Stimulated activated CD4-positive, alpha-beta T cell treated with anti-CD3 and anti-CD28 coated beads, TNF-alpha, amount 100 ng/mL, for 4 hours (primary cell): ENCODE measurements around the gene TOMM40.
"Not testable (repeated sequence)": the region's sequence is repeated elsewhere in the genome, so short reads cannot be mapped to it uniquely, and the experiment has no call there.

Experiments
- DNase-seq, 3 experiments: peaks; one replicate each; pipeline ENCODE4 v3.0.0-alpha.2; 2020; ENCODE audit warnings: low read depth in 3 of 3

Gene TOMM40

GRCh38 chr19:44891016-44891882 is at the start of gene TOMM40:
TSS of gene TOMM40 (plus strand) at chr19:44891254. CDS start at chr19:44891416, 162 bp downstream.
- peak in 2 of 3 experiments; percentile 96 to 100 for DNase-seq

- no peak for DNase-seq
Measured at GRCh38 chr19:44845286-44845611, 45.8 kb upstream of the TOMM40 start.

GRCh38 chr19:44845612-44846454 is 45.2 kb upstream of the TOMM40 start, which contains the start of gene NECTIN2:
TSS of gene NECTIN2 (plus strand) at chr19:44846297. CDS start at chr19:44846526, 229 bp downstream.
- peak; percentile 69 to 80 (median 69) for DNase-seq

DNA sequence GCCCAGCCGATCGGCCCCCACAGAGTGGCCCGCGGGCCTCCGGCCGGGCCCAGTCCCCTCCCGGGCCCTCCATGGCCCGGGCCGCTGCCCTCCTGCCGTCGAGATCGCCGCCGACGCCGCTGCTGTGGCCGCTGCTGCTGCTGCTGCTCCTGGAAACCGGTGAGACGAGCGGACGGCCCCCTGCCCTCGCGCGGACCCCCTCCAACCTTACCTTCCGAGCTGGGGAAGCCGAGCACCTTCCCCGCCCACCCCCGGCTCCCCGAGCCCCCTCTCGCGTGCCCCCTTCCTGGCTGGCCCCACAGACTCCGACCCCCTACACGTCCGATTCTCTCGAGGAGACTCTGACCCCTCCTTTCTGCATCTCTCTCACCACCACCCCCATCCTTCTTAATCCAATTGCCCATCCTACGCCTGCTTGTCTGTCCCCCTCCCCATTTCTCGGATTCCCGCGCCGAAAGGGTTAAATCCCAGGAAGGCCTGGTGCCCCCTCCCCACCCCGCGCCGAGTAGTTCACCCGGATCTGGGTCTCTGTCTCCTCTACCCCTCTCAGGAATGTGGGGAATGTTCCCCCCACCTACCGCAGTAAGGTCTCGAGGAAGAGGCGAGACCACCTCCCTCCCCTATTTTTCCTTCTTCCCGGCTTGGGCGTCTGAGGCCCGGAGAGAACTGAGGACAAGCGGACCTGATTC is 44.5 kb upstream of the TOMM40 start:
- DNase-seq: no peak

DNA sequence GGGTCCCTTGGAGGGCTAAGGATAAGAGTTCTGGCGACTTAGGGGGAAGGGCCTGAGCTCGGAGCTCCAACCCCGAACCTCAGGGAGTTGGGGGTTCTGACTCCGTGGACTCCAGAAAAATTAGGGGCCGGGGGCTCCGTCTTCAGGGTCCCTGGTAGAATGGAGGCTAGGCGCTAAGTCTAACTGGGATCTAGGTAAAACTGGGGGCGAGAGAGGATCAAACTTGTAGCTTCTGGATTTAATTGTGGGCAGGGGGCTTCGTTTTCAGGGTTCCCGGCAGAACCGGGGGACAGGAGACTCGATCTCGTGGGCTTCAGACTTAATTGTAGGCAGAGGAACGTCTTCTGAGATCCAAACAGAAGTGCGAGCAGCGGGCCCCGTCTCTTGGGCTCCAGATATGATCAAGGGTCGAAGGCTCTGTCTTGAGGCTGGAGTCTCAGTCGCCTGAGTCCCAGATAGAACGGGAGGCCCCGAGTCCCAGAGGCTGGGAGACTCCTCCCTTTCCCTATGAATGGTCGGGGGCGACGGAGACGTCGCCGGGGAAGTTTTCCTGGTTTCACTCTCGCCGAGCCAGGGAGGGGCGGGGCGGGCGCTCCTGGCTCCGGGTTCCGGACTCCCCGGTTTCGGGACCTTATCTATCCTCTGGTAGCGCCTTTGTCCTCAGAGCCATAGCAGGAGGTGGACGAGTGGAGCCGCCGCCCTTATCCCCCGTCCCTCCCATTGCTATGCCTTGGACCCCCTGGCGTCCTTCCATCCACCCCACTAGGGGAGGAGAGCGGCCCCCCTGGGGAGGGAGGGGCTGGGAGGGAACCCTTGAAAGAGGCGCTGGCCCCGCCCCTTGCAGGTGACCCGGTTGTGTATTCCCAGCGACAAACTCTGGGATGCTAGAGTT is 43.7 kb upstream of the TOMM40 start:
- no peak for DNase-seq

DNA sequence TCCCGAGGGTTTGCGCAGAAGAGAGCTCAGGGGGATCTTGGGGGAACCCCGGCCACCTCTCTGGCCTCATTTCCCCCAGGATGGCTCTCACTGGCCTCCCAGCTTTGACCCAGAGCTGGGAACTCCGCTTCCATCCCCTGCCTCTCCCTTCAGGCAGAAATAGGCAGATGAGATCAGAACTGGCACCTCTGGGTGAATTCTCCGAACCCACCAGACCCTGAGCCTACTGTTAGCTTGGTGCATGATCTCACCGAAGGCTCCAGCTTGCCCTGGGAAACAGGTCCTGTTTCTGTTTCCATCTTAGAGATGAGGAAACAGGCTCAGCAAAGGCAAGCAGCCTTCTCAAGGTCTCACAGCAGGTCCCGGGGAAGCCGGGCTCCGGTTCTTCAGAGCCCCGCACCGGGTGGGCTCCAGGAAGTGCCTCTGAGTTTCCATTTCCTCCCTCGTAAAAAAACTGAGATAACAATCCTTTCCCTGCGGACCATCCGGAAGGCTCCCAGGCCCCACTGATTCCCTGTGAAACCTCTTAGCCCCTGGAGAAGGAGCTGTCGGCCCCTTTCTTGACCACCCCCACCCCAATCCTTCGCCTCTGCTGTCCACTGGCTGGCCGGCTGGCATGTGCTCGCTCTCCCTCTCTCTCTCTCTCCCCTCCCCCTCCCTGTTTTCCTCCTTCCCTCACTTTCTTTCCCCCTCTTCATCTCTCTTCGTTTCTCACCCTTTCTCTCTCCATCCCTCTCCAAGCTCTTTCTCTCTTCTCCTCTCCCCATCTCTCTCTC is 42.8 kb upstream of the TOMM40 start:
- no peak for DNase-seq

- no peak for DNase-seq
Measured at GRCh38 chr19:44848812-44849447, 42.1 kb upstream of the TOMM40 start.

GRCh38 chr19:44850641-44851109 is 40.4 kb upstream of the TOMM40 start:
- no peak for DNase-seq

- DNase-seq: no peak
Measured at GRCh38 chr19:44851427-44851826, 39.6 kb upstream of the TOMM40 start.

DNA sequence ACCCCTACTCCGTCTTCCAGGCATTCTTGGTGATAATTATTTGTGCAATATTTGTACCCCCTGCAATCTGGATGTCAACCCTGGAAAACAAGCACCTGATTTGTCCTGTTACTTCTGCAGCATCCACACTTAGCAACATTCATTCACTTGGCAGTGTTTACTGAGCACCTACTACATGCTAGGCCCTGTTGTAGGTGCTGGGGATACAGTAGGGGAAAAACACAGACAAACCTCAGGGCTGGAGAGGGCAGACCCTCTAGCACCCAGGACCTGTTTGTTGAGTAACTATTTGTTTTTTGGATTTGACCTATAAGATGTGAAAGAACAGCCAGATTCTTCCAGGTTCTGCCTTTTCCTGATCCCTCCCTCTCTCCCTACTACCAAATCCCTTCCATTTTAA is 35.4 kb upstream of the TOMM40 start:
- no peak for DNase-seq

DNA sequence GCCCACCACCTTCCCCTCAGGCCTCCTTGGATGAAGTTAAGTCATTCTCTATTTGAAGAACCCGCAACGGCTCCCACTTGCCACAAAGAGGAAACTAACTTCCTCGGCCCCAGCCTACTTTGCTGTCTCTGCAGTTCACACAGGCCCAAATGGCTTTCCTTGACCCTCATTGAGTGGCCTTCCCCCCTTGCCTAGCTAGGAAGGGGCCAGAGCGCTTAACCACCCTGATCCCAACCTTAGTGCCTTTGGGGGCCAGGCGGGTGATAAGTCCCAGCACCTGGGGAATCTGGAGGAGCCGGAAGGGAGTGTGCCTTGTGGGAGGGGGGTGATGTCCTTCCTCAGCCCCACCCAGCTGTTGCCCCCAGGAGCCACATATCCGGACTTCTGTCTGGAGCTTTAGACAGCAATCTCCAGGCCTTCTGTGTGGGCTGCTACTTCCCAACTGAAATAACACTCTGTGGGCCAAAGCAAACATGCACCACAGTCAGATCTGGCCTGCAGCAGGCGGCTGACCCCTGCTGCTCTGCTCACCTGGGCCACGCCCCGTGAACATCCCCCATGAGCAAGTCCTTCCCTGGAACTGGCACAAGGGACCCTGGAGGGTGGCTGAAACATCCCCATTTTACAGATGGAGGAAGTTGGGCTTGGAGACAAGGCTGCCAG is 34.5 kb upstream of the TOMM40 start:
- no peak for DNase-seq

DNA sequence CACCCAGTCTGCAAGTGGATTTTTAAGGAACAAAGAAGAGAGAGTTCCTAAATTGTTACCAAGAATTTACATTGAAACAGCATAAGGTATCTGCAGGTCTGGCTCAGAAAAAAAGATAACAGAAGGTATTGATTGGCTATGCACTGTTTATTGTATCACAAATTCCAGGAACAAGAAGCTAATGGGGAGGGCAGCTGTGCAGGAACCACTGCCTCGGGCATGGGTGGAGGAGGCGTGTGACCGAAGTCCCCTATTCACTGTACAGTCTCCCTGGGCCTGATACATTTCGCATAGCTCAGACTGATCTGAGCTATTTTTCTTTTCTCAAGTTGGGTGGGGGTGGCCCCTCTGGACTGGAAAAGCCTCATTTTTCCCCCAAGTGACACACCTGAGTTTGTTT is 33.2 kb upstream of the TOMM40 start:
- DNase-seq: no peak

DNA sequence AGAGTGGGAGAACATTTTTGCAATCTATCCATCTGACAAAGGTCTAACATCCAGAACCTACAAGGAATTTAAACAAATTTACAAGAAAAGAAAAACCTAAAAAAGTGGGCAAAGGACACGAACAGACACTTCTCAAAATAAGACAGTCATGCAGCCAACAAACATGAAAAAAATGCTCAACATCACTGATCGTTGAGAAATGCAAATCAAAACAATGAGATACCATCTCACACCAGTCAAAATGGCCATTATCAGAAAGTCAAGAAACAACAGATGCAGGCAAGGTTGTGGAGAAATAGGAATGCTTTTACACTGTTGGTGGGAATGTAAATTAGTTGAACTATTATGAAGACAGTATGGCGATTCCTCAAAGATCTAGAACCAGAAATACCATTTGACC is 29.5 kb upstream of the TOMM40 start:
- DNase-seq: not testable (repeated sequence)

- DNase-seq: no peak
Measured at GRCh38 chr19:44863990-44864389, 27.1 kb upstream of the TOMM40 start.

DNA sequence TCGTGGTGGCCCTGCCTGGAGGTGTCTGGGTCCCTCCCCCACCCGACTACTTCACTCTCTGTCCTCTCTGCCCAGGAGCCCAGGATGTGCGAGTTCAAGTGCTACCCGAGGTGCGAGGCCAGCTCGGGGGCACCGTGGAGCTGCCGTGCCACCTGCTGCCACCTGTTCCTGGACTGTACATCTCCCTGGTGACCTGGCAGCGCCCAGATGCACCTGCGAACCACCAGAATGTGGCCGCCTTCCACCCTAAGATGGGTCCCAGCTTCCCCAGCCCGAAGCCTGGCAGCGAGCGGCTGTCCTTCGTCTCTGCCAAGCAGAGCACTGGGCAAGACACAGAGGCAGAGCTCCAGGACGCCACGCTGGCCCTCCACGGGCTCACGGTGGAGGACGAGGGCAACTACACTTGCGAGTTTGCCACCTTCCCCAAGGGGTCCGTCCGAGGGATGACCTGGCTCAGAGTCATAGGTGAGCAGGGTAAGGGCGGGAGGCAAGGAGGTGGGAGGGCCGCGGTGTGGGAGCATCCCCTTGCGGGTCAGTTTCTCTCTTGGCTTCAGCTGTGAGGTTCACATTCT is 25.8 kb upstream of the TOMM40 start:
- DNase-seq: no peak

DNA sequence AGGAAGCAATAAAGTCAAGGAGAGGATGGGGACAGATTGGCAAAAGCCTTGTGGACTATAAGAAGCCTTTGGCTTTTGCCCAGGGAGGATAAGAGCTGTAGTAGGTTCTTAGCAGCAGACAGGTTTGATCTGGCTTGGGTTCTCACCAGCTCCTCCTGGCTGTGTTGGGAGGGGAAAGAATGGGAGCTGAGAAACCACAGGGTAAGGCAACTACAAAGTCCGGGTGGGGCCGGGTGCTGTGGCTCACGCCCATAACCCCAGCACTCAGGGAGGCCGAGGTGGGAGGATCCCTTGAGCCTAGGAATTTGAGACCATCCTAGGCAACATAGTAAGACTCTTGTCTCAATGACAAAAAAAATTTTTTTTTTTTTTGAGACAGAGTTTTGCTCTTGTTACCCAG is 24.4 kb upstream of the TOMM40 start:
- no peak for DNase-seq

GRCh38 chr19:44867578-44867977 is 23.5 kb upstream of the TOMM40 start:
- DNase-seq: no peak

GRCh38 chr19:44869733-44870470 is 21.2 kb upstream of the TOMM40 start:
- no peak for DNase-seq
